NB4 (cell line): ENCODE results near the gene UVRAG.

Experiments
- TF ChIP-seq, protein P1 (sequence below): IDR thresholded peaks from 2 replicates; pipeline ENCODE4 v1.6.1; 2011; ENCODE audit warnings: low read depth, low read length
- TF ChIP-seq, protein P2 (sequence below): IDR thresholded peaks from one replicate; pipeline ENCODE4 v1.5.1; 2012; ENCODE audit warnings: low read depth, low read length

- TF ChIP-seq, protein P1, sequence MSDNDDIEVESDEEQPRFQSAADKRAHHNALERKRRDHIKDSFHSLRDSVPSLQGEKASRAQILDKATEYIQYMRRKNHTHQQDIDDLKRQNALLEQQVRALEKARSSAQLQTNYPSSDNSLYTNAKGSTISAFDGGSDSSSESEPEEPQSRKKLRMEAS: no peak
- TF ChIP-seq, protein P2, sequence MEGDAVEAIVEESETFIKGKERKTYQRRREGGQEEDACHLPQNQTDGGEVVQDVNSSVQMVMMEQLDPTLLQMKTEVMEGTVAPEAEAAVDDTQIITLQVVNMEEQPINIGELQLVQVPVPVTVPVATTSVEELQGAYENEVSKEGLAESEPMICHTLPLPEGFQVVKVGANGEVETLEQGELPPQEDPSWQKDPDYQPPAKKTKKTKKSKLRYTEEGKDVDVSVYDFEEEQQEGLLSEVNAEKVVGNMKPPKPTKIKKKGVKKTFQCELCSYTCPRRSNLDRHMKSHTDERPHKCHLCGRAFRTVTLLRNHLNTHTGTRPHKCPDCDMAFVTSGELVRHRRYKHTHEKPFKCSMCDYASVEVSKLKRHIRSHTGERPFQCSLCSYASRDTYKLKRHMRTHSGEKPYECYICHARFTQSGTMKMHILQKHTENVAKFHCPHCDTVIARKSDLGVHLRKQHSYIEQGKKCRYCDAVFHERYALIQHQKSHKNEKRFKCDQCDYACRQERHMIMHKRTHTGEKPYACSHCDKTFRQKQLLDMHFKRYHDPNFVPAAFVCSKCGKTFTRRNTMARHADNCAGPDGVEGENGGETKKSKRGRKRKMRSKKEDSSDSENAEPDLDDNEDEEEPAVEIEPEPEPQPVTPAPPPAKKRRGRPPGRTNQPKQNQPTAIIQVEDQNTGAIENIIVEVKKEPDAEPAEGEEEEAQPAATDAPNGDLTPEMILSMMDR: no peak
These were observed 332.2 kb downstream of the UVRAG start for GRCh38 chr11:76147106-76147740.
